EH (cell line): ENCODE results near the gene EVA1C.
"Not testable (repeated sequence)": the region's sequence is repeated elsewhere in the genome, so short reads cannot be mapped to it uniquely, and the experiment has no call there.

ENCODE experiments used
- DNase-seq: peaks from one replicate; pipeline ENCODE4 v3.0.0-alpha.2; 2015; ENCODE audit warnings: low read depth

EVA1C gene

DNA sequence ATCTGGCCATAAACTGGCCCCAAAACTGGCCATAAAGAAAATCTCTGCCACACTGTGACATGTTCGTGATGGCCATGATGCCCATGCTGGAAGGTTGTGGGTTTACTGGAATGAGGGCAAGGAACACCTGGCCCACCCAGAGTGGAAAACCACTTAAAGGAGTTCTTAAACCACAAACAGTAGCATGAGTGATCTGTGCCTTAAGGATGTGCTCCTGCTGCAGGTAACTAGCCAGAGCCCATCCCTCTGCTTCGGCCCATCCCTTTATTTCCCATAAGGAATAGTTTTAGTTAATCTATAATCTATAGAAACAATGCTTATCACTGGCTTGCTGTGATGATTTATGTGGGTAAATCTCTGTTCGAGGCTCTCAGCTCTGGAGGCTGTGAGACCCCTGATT is 50.1 kb downstream of the EVA1C start:
- not testable (repeated sequence) for DNase-seq

GRCh38 chr21:32463367-32463766 is 50.9 kb downstream of the EVA1C start:
- peak; percentile 91 for DNase-seq

DNA sequence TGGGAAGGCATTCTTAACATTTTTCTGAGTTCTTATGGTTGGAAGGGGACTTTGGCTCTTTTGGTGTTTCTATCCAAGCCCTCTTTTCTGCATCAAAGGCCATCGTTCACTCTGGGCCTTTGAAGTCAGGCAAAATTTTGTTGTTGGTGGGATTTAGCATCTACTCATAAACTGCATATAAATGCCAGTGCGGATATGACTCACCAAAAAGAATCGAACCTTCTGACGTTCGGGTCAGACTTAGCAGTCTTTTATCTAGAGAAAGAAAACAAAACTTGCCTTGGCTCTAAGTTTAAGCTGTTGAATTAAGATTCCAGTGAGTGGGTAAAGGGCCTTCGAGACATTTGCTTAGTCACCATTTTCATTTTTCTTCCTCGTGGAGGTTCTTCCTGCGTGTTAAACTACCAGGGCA is 51.4 kb downstream of the EVA1C start:
- DNase-seq: peak; percentile 97

GRCh38 chr21:32467291-32467690 is 54.8 kb downstream of the EVA1C start:
- no peak for DNase-seq

DNA sequence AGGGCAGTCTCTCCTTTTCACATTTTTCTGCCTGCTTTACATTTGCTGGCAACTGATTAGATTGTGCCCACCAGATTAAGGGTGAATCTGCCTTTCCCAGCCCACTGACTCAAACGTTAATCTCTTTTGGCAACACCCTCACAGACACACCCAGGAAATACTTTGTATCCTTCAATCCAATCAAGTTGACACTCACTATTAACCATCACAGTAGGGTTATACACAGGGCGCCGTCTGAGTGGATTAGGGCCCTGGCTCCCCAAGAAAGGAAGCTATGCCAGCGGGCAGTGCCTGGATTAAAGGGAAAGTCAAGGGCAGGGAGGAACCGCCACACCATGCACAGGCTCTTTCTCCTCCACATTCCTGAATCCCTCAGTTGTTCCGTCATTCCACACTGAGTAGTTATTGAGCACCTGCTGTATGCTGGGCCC is 56.2 kb downstream of the EVA1C start:
- DNase-seq: no peak

GRCh38 chr21:32469628-32470027 is 57.1 kb downstream of the EVA1C start:
- DNase-seq: no peak

DNA sequence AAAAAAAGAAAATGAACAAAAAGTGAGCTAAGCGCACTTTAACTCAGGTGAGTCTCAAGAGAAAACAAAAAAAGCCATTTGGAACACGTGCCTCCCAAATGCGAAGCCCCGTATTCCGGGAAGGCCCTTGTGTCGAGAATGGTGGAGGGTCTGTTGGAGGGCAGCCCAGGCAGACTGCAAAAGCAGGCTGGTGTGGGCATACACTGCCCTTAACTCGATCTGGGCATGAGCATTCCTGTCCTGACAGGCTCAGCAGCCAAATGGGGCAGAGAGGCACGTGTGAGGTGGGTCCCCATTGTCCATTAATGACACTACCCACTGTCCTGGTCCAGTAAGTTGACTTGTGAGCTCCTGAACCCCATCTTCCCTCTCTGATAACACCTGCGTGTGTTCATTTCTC is 57.7 kb downstream of the EVA1C start:
- no peak for DNase-seq

GRCh38 chr21:32472890-32473765 is 60.6 kb downstream of the EVA1C start:
- no peak for DNase-seq

DNA sequence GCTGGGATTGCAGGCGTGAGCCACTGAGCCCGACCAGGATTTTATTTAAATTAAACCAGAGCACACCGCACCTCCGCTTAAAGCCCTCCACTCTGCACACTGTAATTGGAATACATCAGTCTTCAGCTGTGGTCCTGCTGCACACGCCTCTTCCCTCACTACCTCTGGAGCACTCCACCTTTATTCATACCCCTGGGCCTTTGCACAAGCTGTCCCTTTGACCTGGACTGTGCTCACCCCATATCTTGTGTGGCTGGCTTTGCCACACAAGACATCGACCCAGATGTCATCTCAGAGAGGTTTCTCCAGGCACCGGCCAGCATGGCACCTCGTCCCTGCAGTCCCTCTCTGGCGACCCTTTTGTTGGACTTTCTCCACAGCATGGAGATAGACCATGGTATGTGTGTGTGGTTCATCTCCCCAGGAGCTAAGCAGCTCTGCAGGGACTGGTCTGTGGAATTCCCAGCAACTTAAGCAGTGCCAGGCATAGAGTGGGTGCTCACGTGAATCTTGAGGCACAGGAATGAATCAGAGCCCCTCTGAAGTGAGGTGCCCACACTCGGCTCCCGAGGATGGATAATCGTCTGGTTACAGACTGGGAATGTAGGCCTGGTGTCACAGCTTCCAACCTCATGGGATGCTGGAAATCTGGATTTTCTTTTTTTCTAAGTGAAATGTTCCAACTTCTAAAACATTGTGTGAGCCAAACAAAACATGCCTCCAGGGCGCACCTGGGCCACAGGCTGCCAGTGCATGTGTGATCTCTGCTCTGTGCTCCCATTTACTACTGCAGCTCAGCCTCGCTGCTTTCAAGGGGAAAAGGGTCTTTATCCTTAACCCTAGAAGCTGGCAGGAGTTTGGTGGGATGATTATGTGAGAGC is 61.9 kb downstream of the EVA1C start:
- peak; percentile 12 for DNase-seq

DNA sequence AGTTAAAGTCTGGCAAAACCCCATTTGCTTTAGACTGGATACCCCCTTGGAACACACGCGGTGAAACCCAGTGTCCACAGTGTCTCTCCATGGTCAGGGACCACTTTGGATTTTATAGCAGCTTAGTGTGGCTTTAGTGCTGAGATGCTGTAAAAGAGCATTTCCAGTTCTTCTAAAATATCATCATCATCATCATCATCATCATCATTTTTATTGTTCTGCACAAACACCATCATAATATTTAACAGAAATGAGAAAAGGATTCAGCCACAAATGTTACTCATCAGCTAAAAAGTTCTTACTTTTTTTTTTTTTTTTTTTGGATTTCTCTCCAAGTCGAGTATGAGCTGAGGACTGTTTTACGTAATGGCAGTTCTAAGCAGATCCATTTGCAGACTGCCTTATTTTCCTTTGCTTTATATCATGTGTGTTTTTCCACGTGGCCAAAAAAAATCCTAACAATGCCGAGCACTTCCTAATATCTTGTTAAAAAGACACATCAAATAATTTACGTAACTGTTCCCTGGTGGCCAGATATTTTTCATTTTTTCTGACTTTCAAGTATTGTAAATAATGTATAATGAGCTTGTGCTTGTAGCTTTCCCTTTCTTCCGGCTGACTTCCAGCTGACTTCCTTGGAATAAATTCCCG is 62.8 kb downstream of the EVA1C start:
- peak; percentile 93 for DNase-seq

GRCh38 chr21:32476661-32477423 is 64.3 kb downstream of the EVA1C start:
- DNase-seq: no peak

DNA sequence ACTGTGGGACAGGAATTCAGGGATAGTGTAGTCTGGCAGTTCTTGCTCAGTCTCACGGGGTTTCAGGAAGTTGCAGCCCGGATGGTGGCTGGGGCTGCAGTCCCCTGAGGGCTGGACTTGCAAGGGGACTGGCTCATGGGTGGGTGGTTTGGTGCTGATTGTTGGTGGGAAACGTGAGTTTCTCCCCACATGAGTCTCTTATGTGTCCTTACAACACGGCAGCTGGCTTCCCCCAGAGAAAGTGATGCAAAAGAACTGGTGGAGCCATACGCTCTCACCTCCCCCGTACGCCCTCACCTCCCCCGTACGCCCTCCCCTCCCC is 64.9 kb downstream of the EVA1C start:
- DNase-seq: peak; percentile 11

DNA sequence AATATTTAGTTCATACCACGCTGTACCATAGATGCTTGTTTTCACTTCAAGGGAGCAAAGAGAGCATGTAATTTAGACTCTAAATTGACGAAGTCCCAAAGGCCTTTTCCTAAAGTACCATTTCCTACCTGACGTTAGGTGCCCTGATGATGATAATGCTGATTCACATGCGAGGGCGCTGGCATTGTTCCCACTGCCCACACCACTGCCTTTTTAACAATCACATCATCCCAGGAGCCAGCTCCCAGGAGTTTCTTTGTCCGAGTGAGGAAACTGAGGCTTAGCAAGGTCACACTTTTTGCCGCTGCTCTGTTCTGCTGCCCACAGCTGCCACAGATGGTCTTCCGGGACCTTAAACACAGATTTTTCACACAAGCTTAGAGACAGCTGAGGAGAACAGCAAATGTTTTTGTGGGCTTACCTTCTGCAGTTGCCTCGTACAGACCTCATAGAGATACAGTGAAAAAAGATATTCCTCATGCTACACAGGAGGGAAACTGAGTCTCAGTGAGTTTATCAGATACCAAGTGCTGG is 69.4 kb downstream of the EVA1C start:
- no peak for DNase-seq

DNA sequence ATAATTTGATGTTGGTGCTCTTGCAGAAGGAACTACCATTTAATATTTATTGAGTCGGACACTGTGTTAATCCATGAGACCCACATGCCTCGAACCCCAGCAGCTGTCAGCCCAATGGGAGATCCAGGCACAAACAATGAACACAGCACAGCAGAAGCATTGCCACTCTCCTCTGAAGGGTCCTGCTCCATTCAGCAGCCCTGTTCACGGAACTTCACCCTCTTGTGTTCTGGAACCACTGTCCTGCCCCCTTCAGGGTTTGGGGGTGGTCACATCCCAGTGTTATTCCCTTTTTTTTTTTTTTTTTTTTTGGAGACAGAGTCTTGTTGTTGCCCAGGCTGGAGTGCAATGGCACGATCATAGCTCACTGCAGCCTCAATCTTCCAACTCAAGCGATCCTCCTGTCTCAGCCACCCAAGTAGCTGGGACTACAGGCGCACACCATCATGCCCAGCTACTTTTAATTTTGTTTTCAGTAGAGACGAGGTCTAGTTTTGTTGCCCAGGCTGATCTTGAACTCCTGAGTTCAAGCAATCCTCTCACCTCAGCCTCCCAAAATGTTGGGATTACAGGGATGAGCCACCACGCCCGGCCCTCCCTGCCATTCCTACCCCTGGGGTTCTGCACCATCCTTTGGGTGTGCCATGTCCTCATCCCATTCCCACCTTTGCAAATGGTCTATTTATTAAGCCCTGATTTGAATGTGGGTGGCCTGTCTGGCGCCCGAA is 70.2 kb downstream of the EVA1C start:
- DNase-seq: no peak

- DNase-seq: no peak
Measured at GRCh38 chr21:32483293-32483595, 70.7 kb downstream of the EVA1C start.

DNA sequence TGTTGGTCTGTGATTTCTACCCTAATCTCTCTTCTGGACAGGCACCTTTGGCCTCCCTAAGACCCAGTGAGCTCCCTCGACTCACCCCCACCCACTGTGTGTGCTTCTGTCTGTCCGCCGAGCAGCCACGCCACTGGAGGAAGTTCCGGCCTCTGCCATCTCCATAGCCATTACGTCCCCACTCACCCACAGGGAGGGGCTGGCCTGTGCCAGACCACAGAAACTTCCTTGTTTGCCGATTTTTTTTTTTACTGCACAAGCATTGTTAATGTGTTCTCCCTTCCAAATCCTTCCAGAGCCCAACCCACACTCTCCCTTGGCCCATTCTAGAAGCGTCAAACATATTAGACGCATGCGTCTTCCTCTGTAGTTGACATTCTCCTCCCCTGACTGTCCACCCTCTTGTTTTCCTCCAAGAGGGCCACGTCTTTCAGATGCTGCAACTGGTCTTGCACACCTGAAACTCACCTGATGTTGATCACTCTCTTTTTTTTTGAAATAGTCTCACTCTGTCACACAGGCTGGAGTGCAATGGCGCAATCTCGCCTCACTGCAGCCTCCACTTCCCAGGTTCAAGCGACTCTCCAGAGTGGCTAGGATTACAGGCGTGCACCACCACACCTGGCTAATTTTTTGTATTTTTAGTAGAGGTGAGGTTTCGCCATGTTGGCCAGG is 72.3 kb downstream of the EVA1C start:
- DNase-seq: no peak

DNA sequence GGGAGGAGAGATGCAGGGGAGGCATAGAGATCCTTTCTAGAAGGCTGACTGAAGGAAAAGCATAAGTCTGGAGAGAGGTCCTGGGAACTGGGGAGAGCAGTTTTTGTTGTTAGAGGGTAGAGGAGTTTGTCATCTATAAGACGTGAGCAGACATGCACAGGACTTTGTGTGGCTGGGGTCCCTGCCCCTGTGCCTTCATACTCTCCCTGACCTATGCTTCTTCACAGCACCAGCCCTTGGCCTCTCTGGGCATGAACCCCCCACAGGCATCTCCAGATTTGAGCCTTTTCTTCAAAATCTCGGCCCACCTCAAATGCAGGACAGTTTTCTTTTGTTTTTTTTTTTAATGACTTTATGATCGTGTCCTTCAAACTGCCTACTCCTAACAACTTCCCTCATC is 79.9 kb downstream of the EVA1C start:
- no peak for DNase-seq

GRCh38 chr21:32494934-32495709 is 82.6 kb downstream of the EVA1C start:
- DNase-seq: peak; percentile 93

DNA sequence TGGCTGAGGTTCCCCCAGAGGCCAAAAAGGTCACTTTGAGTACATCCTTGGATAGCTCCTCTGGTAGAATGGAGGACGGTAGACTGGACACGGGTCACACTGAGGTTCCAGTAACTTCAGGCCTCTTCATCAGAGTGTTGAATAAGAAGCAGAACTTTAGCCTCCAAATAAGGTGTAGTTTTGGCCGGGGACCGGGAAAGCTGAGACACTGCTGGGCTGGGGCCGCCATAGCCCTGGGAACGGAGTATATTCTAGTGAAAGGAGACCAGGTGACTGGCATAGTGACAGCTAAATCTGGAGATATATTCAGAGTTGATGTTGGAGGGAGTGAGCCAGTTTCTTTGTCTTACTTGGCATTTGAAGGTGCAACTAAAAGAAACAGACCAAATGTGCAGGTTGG is 84.1 kb downstream of the EVA1C start:
- no peak for DNase-seq
